ENCODE results near the gene GTF2H4.

Gene GTF2H4

GRCh38 chr6:30960907-30961673 is 53.1 kb downstream of the GTF2H4 start:
- H3K9me3 ChIP-seq (replicated peaks in 1 of 11): no peaks in the 10 kb centered on the region
- no peak overlapping the region for H3K4me3 ChIP-seq
- no peak overlapping the region for H3K9ac ChIP-seq
- H3K27ac ChIP-seq: no peak overlapping the region
- H3K4me2 ChIP-seq: peak overlapping the region in 5 of 11 experiments; percentile 11 to 50 (median 29); a peak in 9 of 22 replicates
- H4K20me1 ChIP-seq: no peaks in the 10 kb centered on the region
- TF ChIP-seq Cebpa-rat (IDR thresholded peaks at IDR 0.05): no peak
- peaks cover 5 to 34% (median 16%) of the 10 kb centered on the region in 10 experiments for H3K4me1 ChIP-seq
- no peaks in the 10 kb centered on the region for H3K36me3 ChIP-seq
- peaks cover 0 to 15% (median 0%) of the 10 kb centered on the region in 11 experiments; a peak in 6 of 22 replicates for H3K27me3 ChIP-seq

- Histone ChIP-seq H3K9ac (no peak overlapping the region), H3K9me3 (replicated peaks in 1 of 11) (no peaks in the 10 kb centered on the region), H3K36me3 (no peaks in the 10 kb centered on the region), H3K4me1 (peaks cover 0 to 29% (median 11%) of the 10 kb centered on the region in 10 experiments; a peak in 10 of 20 replicates), H3K27ac (no peak overlapping the region), H3K4me2 (peak overlapping the region in 6 of 11 experiments; percentile 3 to 50 (median 22); a peak in 2 of 22 replicates), H3K27me3 (no peaks in the 10 kb centered on the region), H4K20me1 (no peaks in the 10 kb centered on the region), H3K4me3 (no peak overlapping the region)
- TF ChIP-seq Cebpa-rat (IDR thresholded peaks at IDR 0.05): no peak
These were observed 54.7 kb downstream of the GTF2H4 start for GRCh38 chr6:30962716-30963115.

- peaks cover 0 to 29% (median 11%) of the 10 kb centered on the region in 10 experiments; a peak in 10 of 20 replicates for H3K4me1 ChIP-seq
- peak overlapping the region in 2 of 11 experiments; percentile 27 to 45; a peak in 3 of 22 replicates for H3K4me2 ChIP-seq
These were observed 55.6 kb downstream of the GTF2H4 start for GRCh38 chr6:30963641-30964040.

More at GRCh38 chr6:30963641-30964040, 55.6 kb downstream of the GTF2H4 start:
- Histone ChIP-seq H3K9me3 (replicated peaks in 1 of 11) (no peaks in the 10 kb centered on the region), H3K27ac (no peak overlapping the region), H3K9ac (no peak overlapping the region), H3K27me3 (no peaks in the 10 kb centered on the region), H4K20me1 (no peaks in the 10 kb centered on the region), H3K4me3 (no peak overlapping the region), H3K36me3 (no peaks in the 10 kb centered on the region)
- TF ChIP-seq Cebpa-rat (IDR thresholded peaks at IDR 0.05): no peak

Measured in BLaER1 treated with 17β-estradiol and CSF1 and Interleukin-3, amounts not matched to agents 10 nM and 100 nM (cell line).